ENCODE data around the gene MICAL3.

The MICAL3 gene

GRCh38 chr22:17782158-17782557 lies 242.2 kb downstream of the MICAL3 start:
- DNase-seq (ENCODE audit: low read depth), result no peak
- no peak for TF ChIP-seq CTCF (IDR thresholded peaks at IDR 0.05; ENCODE audit: control insufficient read depth, extremely low read depth, insufficient read depth)

GRCh38 chr22:17781319-17782031 lies 242.9 kb downstream of the MICAL3 start:
- no peak for DNase-seq (ENCODE audit: low read depth)
- H3K4me3 ChIP-seq (ENCODE audit: low read depth, low read length), result no peak overlapping the region
- no peak for TF ChIP-seq CTCF (IDR thresholded peaks at IDR 0.05; ENCODE audit: control insufficient read depth, extremely low read depth, insufficient read depth)

More at GRCh38 chr22:17782158-17782557, 242.2 kb downstream of the MICAL3 start:
- H3K4me3 ChIP-seq (ENCODE audit: low read depth, low read length), result no peak overlapping the region

- TF ChIP-seq CTCF (IDR thresholded peaks at IDR 0.05; ENCODE audit: control insufficient read depth, extremely low read depth, insufficient read depth), result no peak
- H3K4me3 ChIP-seq (ENCODE audit: low read depth, low read length), result no peak overlapping the region
- no peak for DNase-seq (ENCODE audit: low read depth)
Observed at GRCh38 chr22:17780741-17781318, 243.5 kb downstream of the MICAL3 start.

GRCh38 chr22:17780116-17780740 lies 244.1 kb downstream of the MICAL3 start:
- H3K4me3 ChIP-seq (ENCODE audit: low read depth, low read length), result no peak overlapping the region
- TF ChIP-seq CTCF (IDR thresholded peaks at IDR 0.05; ENCODE audit: control insufficient read depth, extremely low read depth, insufficient read depth), result no peak

GRCh38 chr22:17779286-17780115 lies 244.9 kb downstream of the MICAL3 start:
- DNase-seq (ENCODE audit: low read depth), result no peak
- no peak for TF ChIP-seq CTCF (IDR thresholded peaks at IDR 0.05; ENCODE audit: control insufficient read depth, extremely low read depth, insufficient read depth)
- no peak overlapping the region for H3K4me3 ChIP-seq (ENCODE audit: low read depth, low read length)

More at GRCh38 chr22:17780116-17780740, 244.1 kb downstream of the MICAL3 start:
- DNase-seq (ENCODE audit: low read depth), result no peak

- TF ChIP-seq CTCF (IDR thresholded peaks at IDR 0.05; ENCODE audit: control insufficient read depth, extremely low read depth, insufficient read depth), result no peak
- DNase-seq (ENCODE audit: low read depth), result no peak
- no peak overlapping the region for H3K4me3 ChIP-seq (ENCODE audit: low read depth, low read length)
Observed at GRCh38 chr22:17778412-17778976, 245.9 kb downstream of the MICAL3 start.
